Karpas-422 (cell line): ENCODE results near the gene PTPN14. TPM values are rescaled to one million over a fixed set of nuclear protein-coding genes. Genes with fewer than 3 reads are reported as not detected.

Experiments used
- DNase-seq: peaks from one replicate; pipeline ENCODE4 v3.0.0-alpha.2; 2015
- H2AFZ ChIP-seq: fragments of 200-600 bp; sonication (generic); 2 replicates; pipeline ENCODE4 v1.6.1; 2014; ENCODE audit warnings: antibody characterized with exemption, low read length, mixed read lengths
- H3K27ac ChIP-seq: fragments of 200-600 bp; sonication (generic); 2 replicates; pipeline ENCODE4 v1.5.1; 2014; ENCODE audit warnings: mild to moderate bottlenecking, low read length, moderate library complexity
- H3K27me3 ChIP-seq: fragments of 200-600 bp; sonication (generic); 2 replicates; pipeline ENCODE4 v1.6.1; 2014; ENCODE audit warnings: low read length, mixed read lengths
- H3K36me3 ChIP-seq: fragments of 200-600 bp; sonication (generic); 2 replicates; pipeline ENCODE4 v1.6.1; 2014; ENCODE audit warnings: low read length, mixed read lengths; ENCODE audit not compliant: insufficient read depth
- H3K4me1 ChIP-seq: fragments of 200-600 bp; sonication (generic); 2 replicates; pipeline ENCODE4 v1.6.1; 2014; ENCODE audit warnings: mild to moderate bottlenecking, low read length, mixed read lengths
- H3K4me2 ChIP-seq: fragments of 200-600 bp; sonication (generic); 2 replicates; pipeline ENCODE4 v1.6.1; 2014; ENCODE audit warnings: low read length, low read depth, mild to moderate bottlenecking; ENCODE audit not compliant: poor library complexity, severe bottlenecking
- H3K4me3 ChIP-seq: fragments of 200-600 bp; sonication (generic); 2 replicates; pipeline ENCODE4 v1.5.1; 2014; ENCODE audit warnings: mild to moderate bottlenecking, antibody characterized with exemption, low read length, mixed read lengths
- H3K79me2 ChIP-seq: fragments of 200-600 bp; sonication (generic); 2 replicates; pipeline ENCODE4 v1.6.1; 2014; ENCODE audit warnings: mild to moderate bottlenecking, low read length, mixed read lengths
- H3K9ac ChIP-seq: fragments of 200-600 bp; sonication (generic); 2 replicates; pipeline ENCODE4 v1.6.0; 2014; ENCODE audit warnings: low read length
- H3K9me2 ChIP-seq: fragments of 200-600 bp; sonication (generic), shearing (Covaris generic); replicated peaks from 2 replicates; pipeline ENCODE4 v1.6.0; 2014; ENCODE audit warnings: mild to moderate bottlenecking, low read length, moderate library complexity; ENCODE audit not compliant: insufficient read depth
- H3K9me3 ChIP-seq: fragments of 300-700, 200-600 bp; sonication (generic); 2 replicates; pipeline ENCODE4 v1.6.1; 2014; ENCODE audit warnings: low read length, mixed read lengths
- H4K20me1 ChIP-seq: fragments of 200-600 bp; sonication (generic); 2 replicates; pipeline ENCODE4 v1.6.1; 2014; ENCODE audit warnings: mild to moderate bottlenecking, antibody characterized with exemption, low read length, low read depth; ENCODE audit not compliant: insufficient read depth
- total RNA-seq: library from RNA; depleted of rRNA; stranded (reverse); fragments of >200 nt; shearing (Covaris generic); gene quantifications from 2 replicates; pipeline ENCODE4 v1.2.3, GENCODE V29; 2014; ENCODE audit warnings: low replicate concordance

PTPN14 gene
- total RNA-seq, 1 experiment from 2014 or later: 0.56 TPM

DNA sequence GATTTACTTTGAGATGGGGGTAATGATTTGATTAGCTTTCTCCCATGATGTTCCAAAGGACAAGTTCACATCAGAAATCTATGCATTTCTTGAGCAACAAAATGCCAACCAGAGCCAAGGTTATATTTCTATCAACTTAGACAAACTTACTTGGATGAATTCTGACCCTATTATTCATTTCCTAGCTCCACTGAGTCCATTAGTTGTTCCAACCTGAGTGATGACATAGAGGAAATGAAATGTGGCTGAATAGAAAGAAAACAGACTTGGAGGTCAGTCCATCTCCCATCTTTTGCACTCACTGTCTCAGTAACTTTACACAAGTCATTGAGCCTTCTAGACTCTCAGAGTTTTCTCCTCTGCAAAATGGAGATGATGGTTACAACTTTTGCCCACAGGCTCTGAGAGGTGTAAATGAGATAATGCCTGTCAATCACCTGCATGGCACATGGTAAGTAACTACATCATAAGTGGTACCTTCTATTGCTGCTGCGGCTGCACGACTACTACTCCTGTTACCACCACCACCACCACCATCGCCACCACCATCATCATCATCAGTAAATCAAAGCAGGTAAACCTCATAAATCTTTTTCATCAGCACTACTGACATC lies 98.2 kb downstream of the PTPN14 start:
- Histone ChIP-seq H3K9me2 (no peaks in the 10 kb centered on the region), H3K9ac (peak overlapping the region; percentile 71), H3K4me1 (peaks cover 81% of the 10 kb centered on the region), H3K4me3 (peak overlapping the region; percentile 7; the same call in 1 of the 2 replicates), H4K20me1 (no peaks in the 10 kb centered on the region), H3K4me2 (peak overlapping the region; percentile 73), H3K36me3 (no peaks in the 10 kb centered on the region), H3K27me3 (no peaks in the 10 kb centered on the region), H2AFZ (no peak overlapping the region), H3K9me3 (no peaks in the 10 kb centered on the region), H3K27ac (peak overlapping the region; percentile 98), H3K79me2 (no peaks in the 10 kb centered on the region)
- peak; percentile 66 for DNase-seq

DNA sequence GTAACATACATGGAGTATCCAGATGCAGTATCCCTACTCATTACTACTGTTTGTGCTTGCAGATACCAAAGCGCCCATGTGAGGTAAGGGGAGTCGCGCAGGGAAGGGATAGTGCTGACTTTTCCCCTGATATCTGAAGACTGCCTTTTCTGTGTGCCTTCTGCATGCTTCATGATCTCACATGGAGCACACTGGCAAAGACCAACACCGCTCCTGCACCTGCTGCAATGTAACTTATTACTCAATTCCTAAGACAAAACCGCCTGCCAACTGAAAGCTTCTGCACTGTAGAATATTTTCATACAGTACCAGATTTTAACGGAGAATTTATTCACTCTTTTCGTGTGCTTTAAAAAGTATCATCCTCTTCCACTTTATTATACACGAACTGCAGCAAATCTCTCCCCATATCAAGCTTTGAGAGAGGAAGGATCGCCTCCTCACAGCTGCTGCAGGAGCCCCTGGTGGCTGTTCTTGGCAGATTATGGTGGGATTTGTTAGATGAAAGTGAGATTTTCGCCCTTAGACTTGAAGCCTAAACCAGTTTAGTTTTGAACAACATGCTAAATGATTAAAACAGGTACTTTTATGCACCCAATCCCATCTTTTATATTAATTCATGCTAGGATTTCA lies 99.1 kb downstream of the PTPN14 start:
- no peaks in the 10 kb centered on the region for H3K79me2 ChIP-seq
- DNase-seq: peak; percentile 82
- H3K36me3 ChIP-seq: no peaks in the 10 kb centered on the region
- no peaks in the 10 kb centered on the region for H3K9me3 ChIP-seq
- H3K27ac ChIP-seq: peak overlapping the region; percentile 98
- peaks cover 84% of the 10 kb centered on the region for H3K4me1 ChIP-seq
- H3K4me3 ChIP-seq: 0 out of 2 replicates have a peak overlapping the region, but pooled peaks have one; percentile 13
- no peaks in the 10 kb centered on the region for H4K20me1 ChIP-seq
- peak overlapping the region; percentile 62 for H2AFZ ChIP-seq
- no peaks in the 10 kb centered on the region for H3K9me2 ChIP-seq
- no peaks in the 10 kb centered on the region for H3K27me3 ChIP-seq
- H3K9ac ChIP-seq: peak overlapping the region; percentile 71
- peak overlapping the region; percentile 73 for H3K4me2 ChIP-seq

DNA sequence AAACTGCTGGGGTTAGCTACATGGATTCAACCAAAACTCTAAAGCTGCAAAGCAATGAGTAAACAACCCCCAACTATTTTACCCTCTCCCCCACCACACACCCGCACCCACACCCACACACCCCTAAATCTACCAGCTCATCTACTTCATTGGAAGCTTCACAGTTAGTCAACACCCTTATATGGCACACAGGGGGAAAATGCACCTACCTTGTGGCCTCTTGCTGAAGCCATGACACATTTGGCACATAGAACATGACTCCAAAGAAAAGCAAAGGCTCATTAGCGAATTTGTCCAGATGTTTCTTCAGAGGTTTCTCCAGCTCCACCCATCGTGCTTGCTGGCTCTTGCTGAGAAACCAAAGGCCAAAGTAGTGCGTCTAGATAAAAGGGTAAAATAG lies 99.8 kb downstream of the PTPN14 start:
- Histone ChIP-seq H3K4me3 (no peak overlapping the region), H3K4me1 (peaks cover 84% of the 10 kb centered on the region), H3K4me2 (peak overlapping the region; percentile 73), H4K20me1 (no peaks in the 10 kb centered on the region), H3K79me2 (no peaks in the 10 kb centered on the region), H3K9me2 (no peaks in the 10 kb centered on the region), H3K27me3 (no peaks in the 10 kb centered on the region), H2AFZ (peak overlapping the region; percentile 62; the same call in 1 of the 2 replicates), H3K9me3 (no peaks in the 10 kb centered on the region), H3K9ac (peak overlapping the region; percentile 71), H3K36me3 (no peaks in the 10 kb centered on the region), H3K27ac (peak overlapping the region; percentile 98)
- DNase-seq: no peak

DNA sequence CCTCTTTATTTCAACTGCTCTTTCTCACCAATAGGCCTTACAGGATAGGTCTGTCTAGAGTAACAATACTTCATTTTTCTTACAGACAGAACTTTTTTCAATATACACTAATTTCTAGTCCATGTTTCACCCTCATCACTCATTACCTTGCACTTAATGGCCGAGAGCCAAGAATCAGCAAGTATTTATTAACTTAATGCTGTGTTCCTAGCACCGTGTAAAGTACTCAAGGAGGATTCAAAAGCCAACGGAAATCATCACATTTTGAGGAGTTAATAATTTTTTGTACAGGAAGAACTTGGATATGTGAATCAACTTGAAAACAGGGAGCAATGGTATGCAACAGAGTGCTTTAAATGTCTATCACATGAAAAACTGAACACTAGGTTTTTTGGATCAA lies 102.0 kb downstream of the PTPN14 start:
- Histone ChIP-seq H3K9me2 (no peaks in the 10 kb centered on the region), H3K4me1 (peaks cover 84% of the 10 kb centered on the region), H3K4me3 (no peak overlapping the region), H3K4me2 (no peak overlapping the region), H3K27me3 (no peaks in the 10 kb centered on the region), H3K9ac (no peak overlapping the region), H2AFZ (peak overlapping the region; percentile 24; the same call in 1 of the 2 replicates), H3K36me3 (no peaks in the 10 kb centered on the region), H3K79me2 (no peaks in the 10 kb centered on the region), H3K9me3 (no peaks in the 10 kb centered on the region), H4K20me1 (no peaks in the 10 kb centered on the region), H3K27ac (peak overlapping the region; percentile 80)
- no peak for DNase-seq

DNA sequence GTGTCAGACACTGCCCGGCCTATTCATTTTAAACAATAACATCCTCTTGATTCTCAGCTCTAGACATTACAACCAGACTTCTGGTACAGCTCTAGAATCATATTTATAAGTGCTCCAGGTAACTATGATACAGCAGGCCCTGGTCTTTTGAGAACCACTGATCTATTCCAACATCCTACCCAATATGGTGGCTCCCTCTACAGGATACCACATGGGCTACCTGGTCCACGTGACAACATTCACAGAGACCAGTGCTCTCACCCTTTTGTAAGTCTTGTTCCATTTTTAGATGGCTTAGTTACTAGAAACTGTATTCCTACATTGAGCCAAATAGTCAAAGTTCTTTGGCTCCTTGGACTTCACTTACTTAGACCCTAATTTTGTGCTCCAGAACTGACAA lies 102.9 kb downstream of the PTPN14 start:
- Histone ChIP-seq H3K79me2 (no peaks in the 10 kb centered on the region), H3K36me3 (no peaks in the 10 kb centered on the region), H2AFZ (no peak overlapping the region), H3K27me3 (no peaks in the 10 kb centered on the region), H3K9ac (no peak overlapping the region), H3K4me3 (no peak overlapping the region), H4K20me1 (no peaks in the 10 kb centered on the region), H3K4me1 (peaks cover 84% of the 10 kb centered on the region), H3K9me3 (no peaks in the 10 kb centered on the region), H3K4me2 (no peak overlapping the region), H3K27ac (peak overlapping the region; percentile 99), H3K9me2 (no peaks in the 10 kb centered on the region)
- peak; percentile 66 for DNase-seq

DNA sequence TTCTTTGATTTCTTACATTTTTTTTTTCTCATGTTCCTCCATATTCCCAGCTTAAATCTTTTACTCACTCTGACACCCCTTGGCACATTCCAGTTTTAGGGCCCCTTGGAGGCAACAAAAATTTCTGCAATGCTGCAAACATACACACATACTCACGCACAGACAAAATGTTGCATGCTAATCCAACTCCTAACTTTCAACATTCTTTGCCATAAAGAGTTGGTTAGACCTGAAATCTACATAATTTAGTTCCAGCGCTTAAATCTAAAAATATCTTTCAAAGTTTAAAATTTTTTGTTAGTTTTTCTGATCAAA lies 103.9 kb downstream of the PTPN14 start:
- Histone ChIP-seq H3K9me3 (no peaks in the 10 kb centered on the region), H3K27me3 (no peaks in the 10 kb centered on the region), H3K9ac (peak overlapping the region; percentile 75), H3K79me2 (no peaks in the 10 kb centered on the region), H3K9me2 (no peaks in the 10 kb centered on the region), H2AFZ (no peak overlapping the region), H3K4me1 (peaks cover 80% of the 10 kb centered on the region), H3K36me3 (no peaks in the 10 kb centered on the region), H3K4me3 (peak overlapping the region; percentile 59; the same call in 1 of the 2 replicates), H4K20me1 (no peaks in the 10 kb centered on the region), H3K27ac (peak overlapping the region; percentile 99), H3K4me2 (peak overlapping the region; percentile 78)
- DNase-seq: no peak

DNA sequence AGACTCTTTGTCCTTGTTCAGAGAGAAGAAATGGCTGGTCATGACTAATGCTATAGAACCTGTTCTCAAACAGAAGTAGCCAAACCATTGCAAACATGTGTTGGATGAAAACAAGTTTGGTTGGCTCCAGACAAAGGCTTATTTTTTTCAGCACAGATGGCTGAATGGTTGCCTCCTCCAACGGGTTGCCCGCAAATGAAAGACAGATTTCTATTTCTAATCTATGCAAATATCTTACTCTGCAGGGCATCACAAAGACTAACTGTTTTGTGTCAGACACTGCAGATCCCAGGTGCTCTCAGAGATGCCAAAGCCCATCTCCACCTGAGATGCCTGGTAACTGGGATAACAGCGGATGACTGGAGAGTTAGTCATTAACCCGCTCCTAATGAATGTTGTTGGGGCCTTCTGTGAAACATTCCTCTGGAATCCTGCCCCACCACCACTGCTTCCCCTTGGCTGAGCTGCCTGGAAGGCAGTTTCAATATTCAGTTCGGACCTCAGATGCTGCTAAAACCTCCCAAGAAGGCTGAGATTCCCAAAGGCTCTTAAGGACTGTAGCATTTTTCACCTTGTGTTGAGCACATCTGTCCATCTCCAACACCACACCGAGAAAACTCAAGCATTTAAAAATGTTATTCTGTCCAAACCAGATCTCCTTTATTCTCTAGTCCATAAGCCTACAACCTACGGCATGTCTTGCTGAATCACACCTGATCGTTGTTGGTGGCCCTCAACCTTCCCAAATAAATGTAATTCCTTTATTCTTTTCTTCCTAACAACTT lies 104.4 kb downstream of the PTPN14 start:
- Histone ChIP-seq H3K9ac (peak overlapping the region; percentile 75), H2AFZ (no peak overlapping the region), H3K36me3 (no peaks in the 10 kb centered on the region), H3K4me2 (peak overlapping the region; percentile 78), H3K9me2 (no peaks in the 10 kb centered on the region), H3K79me2 (no peaks in the 10 kb centered on the region), H3K4me1 (peaks cover 77% of the 10 kb centered on the region), H3K27ac (peak overlapping the region; percentile 99), H3K27me3 (no peaks in the 10 kb centered on the region), H3K4me3 (peak overlapping the region; percentile 59), H3K9me3 (no peaks in the 10 kb centered on the region), H4K20me1 (no peaks in the 10 kb centered on the region)
- DNase-seq: peak; percentile 95
